Mesenteric fat pad (tissue), 1 donor: ENCODE results near the gene APH1B. TPM values are rescaled to one million over a fixed set of nuclear protein-coding genes. Genes with fewer than 3 reads are reported as not detected.
"Not testable (repeated sequence)": the region's sequence is repeated elsewhere in the genome, so short reads cannot be mapped to it uniquely, and the experiment has no call there.

Source experiments
- DNase-seq: peaks from one replicate; pipeline ENCODE4 v3.0.0-alpha.2; 2020; ENCODE audit warnings: low spot score
- total RNA-seq: library from RNA; stranded (reverse); fragmentation: NEBNext Ultra II Directional; extraction: Animal tissue kit (Norgen Biotek cat#: 25700); gene quantifications from one replicate; pipeline ENCODE4 v1.2.1, GENCODE V29; 2021
- donor health status: DM: yes; HTN: yes; CAD: no.

The APH1B gene
- total RNA-seq, 1 donor from 2014 or later: 25.0 TPM

- DNase-seq: no peak
These were observed 18.8 kb downstream of the APH1B start for GRCh38 chr15:63296195-63296594.

DNA sequence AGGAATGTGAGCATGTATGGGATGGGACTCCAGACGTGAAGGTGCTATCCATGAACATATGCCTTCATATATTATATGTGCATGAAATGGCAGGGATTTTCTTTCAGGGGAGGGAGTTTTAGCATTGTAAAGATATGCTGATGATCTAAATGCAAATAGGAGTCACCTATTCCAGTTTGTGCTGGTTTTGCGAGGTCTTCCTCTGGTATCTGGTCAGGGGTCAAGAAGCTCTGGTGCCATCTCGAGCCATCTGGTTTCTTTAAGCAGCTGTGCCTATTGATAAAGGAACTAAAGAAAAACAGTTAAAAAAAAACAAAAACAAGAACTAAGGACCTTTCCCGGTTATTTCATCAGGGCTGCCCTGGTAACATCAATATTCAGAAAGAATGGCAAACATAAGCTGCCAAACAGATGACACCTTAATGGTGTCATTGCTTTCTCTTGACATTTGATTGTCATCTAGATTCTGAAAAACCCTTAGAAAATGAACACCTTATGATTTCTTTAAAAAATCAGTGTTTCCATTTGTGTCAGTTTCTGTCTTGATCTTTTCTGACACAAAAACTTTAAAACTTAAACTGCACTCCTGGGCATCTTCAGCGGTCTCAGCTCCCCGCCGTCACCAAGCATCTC lies 22.7 kb downstream of the APH1B start:
- no peak for DNase-seq

DNA sequence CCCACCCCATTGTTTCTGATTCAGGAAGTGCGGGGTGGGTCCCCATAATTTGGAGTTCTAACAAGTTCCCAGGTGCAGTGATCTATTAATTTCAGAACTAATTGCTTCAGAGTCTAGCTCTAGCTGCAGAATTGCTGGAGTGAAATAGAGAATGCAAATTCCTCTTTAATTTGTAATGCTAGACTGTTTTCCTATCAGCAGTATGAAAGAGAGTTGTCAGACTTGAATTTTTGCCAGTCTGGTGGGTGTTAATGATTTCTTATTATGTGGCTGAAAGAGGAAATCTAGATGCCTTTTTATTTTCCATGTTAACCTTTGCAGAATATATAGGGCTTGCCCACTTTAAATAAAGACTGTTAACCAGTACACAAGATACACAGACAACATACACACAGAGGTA lies 23.7 kb downstream of the APH1B start:
- no peak for DNase-seq

GRCh38 chr15:63305260-63305659 lies 27.9 kb downstream of the APH1B start:
- DNase-seq: no peak

- no peak for DNase-seq
These were observed 29.2 kb downstream of the APH1B start for GRCh38 chr15:63306492-63307073.

DNA sequence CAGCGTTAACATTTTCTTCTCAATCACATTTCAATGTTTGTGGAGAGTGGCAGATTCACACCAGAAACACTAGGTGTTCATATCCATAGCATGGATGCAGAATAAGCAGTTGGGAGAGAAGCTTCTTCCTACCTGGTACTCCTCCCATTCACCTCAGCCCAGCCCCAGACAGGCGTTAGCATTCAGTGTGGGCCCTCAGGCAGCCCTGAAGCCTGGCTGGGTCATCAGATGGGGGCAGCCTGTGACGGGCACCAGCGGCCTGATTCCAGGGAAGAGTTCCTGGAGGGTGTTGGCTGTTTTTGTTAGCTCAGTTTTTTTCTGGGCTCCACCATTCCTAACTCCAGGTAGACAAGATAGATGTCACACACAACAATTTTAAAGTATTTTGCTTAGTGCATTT lies 31.1 kb downstream of the APH1B start:
- no peak for DNase-seq

DNA sequence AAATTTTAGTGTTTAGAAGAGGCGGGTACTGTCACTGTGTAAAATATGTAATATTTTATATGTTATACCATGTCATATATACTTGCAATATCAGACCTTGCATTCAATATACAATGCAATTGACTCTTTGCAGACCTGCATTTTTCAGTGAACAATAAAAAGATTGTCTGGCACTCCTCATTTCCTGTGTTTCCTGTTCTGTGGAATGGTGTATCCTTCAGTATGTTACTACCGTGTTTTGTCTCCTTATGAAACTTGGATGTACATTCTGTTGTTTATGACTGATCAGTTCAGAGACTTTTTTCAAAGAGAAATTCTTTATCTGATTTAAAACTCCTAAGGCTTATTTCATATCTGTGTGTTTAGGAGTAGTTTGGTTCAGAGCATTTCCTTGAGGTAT lies 31.5 kb downstream of the APH1B start:
- DNase-seq: no peak

DNA sequence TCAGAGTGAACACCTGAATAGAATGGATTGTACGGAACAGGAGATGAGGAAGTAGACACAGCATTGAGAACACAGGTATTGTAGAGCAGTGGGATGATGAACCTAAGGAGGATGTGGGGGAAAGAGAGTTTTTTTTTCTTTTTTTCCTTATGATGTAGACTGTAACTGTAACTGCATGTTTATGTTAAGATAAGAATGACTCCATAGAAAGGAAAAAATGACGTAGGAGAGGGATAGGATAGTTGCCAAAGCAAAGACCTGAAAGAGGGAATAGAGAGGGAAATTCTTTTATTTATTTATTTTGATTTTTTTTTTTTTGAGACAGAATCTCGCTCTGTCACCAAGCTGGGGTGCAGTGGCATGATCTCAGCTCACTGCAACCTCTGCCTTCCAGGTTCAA lies 33.2 kb downstream of the APH1B start:
- DNase-seq: no peak

GRCh38 chr15:63312286-63312685 lies 34.9 kb downstream of the APH1B start:
- DNase-seq: no peak

DNA sequence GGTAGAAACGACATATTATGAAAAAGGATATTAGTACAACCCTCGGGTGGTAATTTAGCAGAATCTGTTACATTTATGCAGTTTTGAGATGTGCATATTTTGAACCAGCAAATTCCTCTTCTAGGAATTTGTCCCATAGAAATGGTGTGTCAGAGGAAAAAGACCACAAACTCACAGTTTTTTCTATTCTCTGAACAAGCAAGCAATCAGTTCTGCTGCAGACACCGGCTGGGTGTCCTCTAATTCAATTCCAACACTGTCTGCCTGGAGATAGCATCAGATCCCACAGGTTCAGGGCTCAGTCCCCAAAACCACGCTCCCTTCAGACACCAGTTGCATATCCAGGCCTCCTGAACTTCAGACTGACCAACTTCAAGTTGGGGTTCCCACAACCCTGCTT lies 36.4 kb downstream of the APH1B start:
- no peak for DNase-seq

DNA sequence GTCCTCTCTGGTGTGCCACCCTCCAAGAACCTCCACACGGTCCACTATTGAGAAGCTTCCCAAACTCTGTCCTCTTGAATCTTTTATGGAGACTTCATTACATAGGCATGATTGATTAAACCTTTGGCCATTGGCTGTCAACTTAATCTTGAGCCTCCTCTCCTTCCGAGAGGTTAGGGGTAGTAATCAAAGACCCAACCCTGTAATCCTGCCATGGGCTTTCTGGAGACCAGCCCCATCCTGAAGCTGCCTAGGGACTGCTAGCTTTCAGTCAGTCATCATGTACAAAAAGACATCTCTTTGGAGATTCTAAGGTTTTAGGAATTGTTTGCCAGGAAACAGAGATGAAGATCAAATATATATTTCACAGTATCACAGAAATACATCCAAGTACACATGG lies 37.0 kb downstream of the APH1B start:
- DNase-seq: no peak

DNA sequence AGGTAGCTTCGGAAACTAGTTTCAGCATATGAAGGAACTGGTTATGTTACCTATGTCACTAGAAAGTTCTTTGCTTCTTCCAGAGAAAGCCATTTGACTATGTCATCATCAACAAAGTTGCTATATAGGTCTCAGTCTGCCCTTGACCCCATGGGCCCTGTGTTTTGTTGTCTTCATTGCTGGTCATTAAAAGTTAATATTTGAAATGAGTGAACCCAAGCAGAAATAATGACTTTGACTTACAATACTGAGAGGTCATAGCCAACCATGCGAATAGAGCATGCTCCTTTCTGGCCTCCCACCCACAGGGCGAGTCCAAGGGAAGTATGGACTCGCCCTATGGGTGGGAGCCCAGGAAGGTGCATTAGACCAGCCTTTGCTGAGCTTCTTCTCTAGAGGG lies 40.9 kb downstream of the APH1B start:
- no peak for DNase-seq

GRCh38 chr15:63319065-63319464 lies 41.7 kb downstream of the APH1B start:
- no peak for DNase-seq

GRCh38 chr15:63320446-63320845 lies 43.0 kb downstream of the APH1B start:
- DNase-seq: not testable (repeated sequence)

- not testable (repeated sequence) for DNase-seq
These were observed 43.6 kb downstream of the APH1B start for GRCh38 chr15:63320981-63321380.

- no peak for DNase-seq
These were observed 44.1 kb downstream of the APH1B start for GRCh38 chr15:63321462-63321861.

DNA sequence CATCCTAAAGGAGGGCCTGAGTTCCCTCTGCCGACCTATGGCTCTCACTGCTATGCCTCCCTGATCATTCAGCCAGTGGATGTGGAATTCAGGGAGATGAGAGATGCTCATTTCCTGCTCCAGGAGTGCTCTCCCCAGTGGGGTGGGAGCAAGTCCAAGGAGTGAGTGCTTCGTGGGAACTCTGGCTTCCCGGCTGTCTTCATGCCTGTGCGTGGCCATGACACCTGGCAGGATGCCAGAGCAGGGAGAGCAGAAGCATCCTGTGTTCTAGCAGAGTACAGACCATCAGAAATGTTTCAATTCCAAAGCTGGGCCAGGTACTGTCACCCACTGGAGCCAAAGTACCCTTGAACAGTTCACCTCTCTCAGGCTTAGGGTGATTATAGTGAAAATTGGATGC lies 45.1 kb downstream of the APH1B start:
- DNase-seq: no peak

GRCh38 chr15:63323798-63324563 lies 46.6 kb downstream of the APH1B start:
- no peak for DNase-seq

GRCh38 chr15:63324770-63325169 lies 47.4 kb downstream of the APH1B start:
- DNase-seq: no peak

- DNase-seq: no peak
These were observed 50.4 kb downstream of the APH1B start for GRCh38 chr15:63327648-63328421.

- DNase-seq: no peak
These were observed 52.4 kb downstream of the APH1B start for GRCh38 chr15:63329567-63330350.
